GM12878 (cell line): ENCODE data around the gene CCDC61.

Experiments
- BHLHE40 ChIP-seq, 2 experiments: fragments of 450-650 bp in 1 of 2; IDR thresholded peaks; 2 replicates each; pipeline ENCODE4 v1.6.1; 2011 to 2017; ENCODE audit warnings: low read depth in 2 of 2, borderline replicate concordance in 1 of 2, improper control_type of control experiment in 1 of 2, low read length in 1 of 2, mild to moderate bottlenecking in 1 of 2
- CEBPB ChIP-seq, 2 experiments: fragments of 150-350 bp in 1 of 2; IDR thresholded peaks; 2 replicates each; pipeline ENCODE4 v1.6.1; 2012 to 2014; ENCODE audit warnings: low read depth in 2 of 2, low read length in 2 of 2, borderline replicate concordance in 1 of 2, inconsistent platforms in 1 of 2
- FOS ChIP-seq: IDR thresholded peaks from 3 replicates; pipeline ENCODE4 v1.6.1; 2011; ENCODE audit warnings: borderline replicate concordance; ENCODE audit not compliant: insufficient read length; ENCODE audit errors: extremely low read depth
- GABPA ChIP-seq: IDR thresholded peaks from 2 replicates; pipeline ENCODE4 v1.6.1; 2014; ENCODE audit warnings: antibody characterized with exemption, low read depth, mild to moderate bottlenecking, inconsistent platforms
- HDAC2 ChIP-seq: fragments of 200-600 bp; sonication (generic); IDR thresholded peaks from 2 replicates; pipeline ENCODE4 v1.6.1; 2017
- NFXL1 ChIP-seq: fragments of 450-650 bp; IDR thresholded peaks from 2 replicates; pipeline ENCODE4 v1.6.1; 2017; ENCODE audit warnings: antibody characterized with exemption, mild to moderate bottlenecking, borderline replicate concordance
- NFYB ChIP-seq: IDR thresholded peaks from 2 replicates; pipeline ENCODE4 v1.6.1; 2011; ENCODE audit warnings: low read depth, mild to moderate bottlenecking, low read length, improper control_type of control experiment, moderate library complexity; ENCODE audit not compliant: insufficient read depth
- POLR2A ChIP-seq: IDR thresholded peaks from 2 replicates; pipeline ENCODE4 v1.6.1; 2011; ENCODE audit warnings: low read depth, mild to moderate bottlenecking, low read length
- POLR2AphosphoS5 ChIP-seq: IDR thresholded peaks from 2 replicates; pipeline ENCODE4 v1.6.1; 2011; ENCODE audit warnings: mild to moderate bottlenecking, low read length, inconsistent platforms
- TF ChIP-seq, protein P1 (sequence below): fragments of 450-650 bp; IDR thresholded peaks from 2 replicates; pipeline ENCODE4 v1.6.1; 2017; ENCODE audit warnings: mild to moderate bottlenecking
- TF ChIP-seq, protein P2 (sequence below), 3 experiments: IDR thresholded peaks in 2 of 3; conservative IDR thresholded peaks in 1 of 3; 2 replicates each; pipeline ENCODE4 v1.5.1; 2011; ENCODE audit warnings: low read depth in 3 of 3, low read length in 3 of 3, mild to moderate bottlenecking in 3 of 3, control low read depth in 2 of 3, moderate library complexity in 2 of 3, inconsistent platforms in 1 of 3, mixed read lengths in 1 of 3; ENCODE audit not compliant: control insufficient read depth in 2 of 3, insufficient read depth in 1 of 3; ENCODE audit errors: extremely low read depth in 1 of 3
- TF ChIP-seq, protein P3 (sequence below): IDR thresholded peaks from 2 replicates; pipeline ENCODE4 v1.6.1; 2012; ENCODE audit warnings: low read length, inconsistent platforms

DNA sequence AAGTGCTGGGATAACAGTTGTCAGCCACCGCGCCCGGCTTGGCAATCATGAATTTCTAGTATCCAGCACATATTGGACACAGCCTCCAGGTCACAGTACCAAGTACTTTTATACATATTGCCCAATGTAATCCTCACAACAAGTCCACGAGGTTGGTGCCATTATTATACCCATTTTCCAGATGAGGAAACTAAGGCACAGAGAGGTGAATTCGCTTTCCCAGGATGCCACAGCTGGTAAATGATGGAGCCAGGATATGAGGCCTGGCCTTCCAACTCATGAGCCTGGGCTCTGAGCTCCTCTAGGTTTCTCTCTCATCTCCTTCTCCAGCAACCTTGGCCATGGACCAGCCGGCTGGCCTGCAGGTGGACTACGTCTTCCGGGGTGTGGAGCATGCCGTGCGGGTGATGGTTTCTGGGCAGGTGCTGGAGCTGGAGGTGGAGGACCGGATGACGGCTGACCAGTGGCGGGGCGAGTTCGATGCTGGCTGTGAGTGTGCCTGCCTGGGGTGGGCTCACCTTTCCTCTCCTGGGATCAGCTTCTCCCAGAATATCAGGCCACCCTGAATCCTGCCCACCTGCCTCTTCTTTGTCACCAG lies 7.5 kb downstream of the CCDC61 start:
- TF ChIP-seq CEBPB (IDR thresholded peaks at IDR 0.05; ENCODE audit: borderline replicate concordance in 1 of 2, low read depth in 2 of 2, low read length in 2 of 2) (no peak), NFYB (no peak), BHLHE40 (IDR thresholded peaks at IDR 0.05; ENCODE audit: borderline replicate concordance in 1 of 2, low read depth in 2 of 2, low read length in 1 of 2) (no peak), POLR2A (no peak), GABPA (no peak), POLR2AphosphoS5 (no peak), HDAC2 (no peak), NFXL1 (no peak), FOS (no peak)
- TF ChIP-seq, protein P1, sequence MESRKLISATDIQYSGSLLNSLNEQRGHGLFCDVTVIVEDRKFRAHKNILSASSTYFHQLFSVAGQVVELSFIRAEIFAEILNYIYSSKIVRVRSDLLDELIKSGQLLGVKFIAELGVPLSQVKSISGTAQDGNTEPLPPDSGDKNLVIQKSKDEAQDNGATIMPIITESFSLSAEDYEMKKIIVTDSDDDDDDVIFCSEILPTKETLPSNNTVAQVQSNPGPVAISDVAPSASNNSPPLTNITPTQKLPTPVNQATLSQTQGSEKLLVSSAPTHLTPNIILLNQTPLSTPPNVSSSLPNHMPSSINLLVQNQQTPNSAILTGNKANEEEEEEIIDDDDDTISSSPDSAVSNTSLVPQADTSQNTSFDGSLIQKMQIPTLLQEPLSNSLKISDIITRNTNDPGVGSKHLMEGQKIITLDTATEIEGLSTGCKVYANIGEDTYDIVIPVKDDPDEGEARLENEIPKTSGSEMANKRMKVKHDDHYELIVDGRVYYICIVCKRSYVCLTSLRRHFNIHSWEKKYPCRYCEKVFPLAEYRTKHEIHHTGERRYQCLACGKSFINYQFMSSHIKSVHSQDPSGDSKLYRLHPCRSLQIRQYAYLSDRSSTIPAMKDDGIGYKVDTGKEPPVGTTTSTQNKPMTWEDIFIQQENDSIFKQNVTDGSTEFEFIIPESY: no peak
- TF ChIP-seq, protein P2, sequence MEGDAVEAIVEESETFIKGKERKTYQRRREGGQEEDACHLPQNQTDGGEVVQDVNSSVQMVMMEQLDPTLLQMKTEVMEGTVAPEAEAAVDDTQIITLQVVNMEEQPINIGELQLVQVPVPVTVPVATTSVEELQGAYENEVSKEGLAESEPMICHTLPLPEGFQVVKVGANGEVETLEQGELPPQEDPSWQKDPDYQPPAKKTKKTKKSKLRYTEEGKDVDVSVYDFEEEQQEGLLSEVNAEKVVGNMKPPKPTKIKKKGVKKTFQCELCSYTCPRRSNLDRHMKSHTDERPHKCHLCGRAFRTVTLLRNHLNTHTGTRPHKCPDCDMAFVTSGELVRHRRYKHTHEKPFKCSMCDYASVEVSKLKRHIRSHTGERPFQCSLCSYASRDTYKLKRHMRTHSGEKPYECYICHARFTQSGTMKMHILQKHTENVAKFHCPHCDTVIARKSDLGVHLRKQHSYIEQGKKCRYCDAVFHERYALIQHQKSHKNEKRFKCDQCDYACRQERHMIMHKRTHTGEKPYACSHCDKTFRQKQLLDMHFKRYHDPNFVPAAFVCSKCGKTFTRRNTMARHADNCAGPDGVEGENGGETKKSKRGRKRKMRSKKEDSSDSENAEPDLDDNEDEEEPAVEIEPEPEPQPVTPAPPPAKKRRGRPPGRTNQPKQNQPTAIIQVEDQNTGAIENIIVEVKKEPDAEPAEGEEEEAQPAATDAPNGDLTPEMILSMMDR (IDR thresholded peaks at IDR 0.05 in 2 of 3, conservative IDR thresholded peaks at IDR 0.05 in 1 of 3; ENCODE audit: control insufficient read depth in 2 of 3, extremely low read depth in 1 of 3, insufficient read depth in 1 of 3, low read depth in 3 of 3, low read length in 3 of 3): no peak
- TF ChIP-seq, protein P3, sequence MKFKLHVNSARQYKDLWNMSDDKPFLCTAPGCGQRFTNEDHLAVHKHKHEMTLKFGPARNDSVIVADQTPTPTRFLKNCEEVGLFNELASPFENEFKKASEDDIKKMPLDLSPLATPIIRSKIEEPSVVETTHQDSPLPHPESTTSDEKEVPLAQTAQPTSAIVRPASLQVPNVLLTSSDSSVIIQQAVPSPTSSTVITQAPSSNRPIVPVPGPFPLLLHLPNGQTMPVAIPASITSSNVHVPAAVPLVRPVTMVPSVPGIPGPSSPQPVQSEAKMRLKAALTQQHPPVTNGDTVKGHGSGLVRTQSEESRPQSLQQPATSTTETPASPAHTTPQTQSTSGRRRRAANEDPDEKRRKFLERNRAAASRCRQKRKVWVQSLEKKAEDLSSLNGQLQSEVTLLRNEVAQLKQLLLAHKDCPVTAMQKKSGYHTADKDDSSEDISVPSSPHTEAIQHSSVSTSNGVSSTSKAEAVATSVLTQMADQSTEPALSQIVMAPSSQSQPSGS: no peak
